ENCODE data around the gene CHODL.

Gene CHODL

GRCh38 chr21:18289876-18290275 is 45.2 kb downstream of the CHODL start:
- no peak for DNase-seq (ENCODE audit: low read depth)

- DNase-seq (ENCODE audit: low read depth), result no peak
These were observed 49.5 kb downstream of the CHODL start for GRCh38 chr21:18294100-18294499.

GRCh38 chr21:18298228-18298627 is 53.6 kb downstream of the CHODL start:
- DNase-seq (ENCODE audit: low read depth), result no peak
